Left kidney (tissue), 8 donors: Measurements from ENCODE around the gene DNAJA2. TPM values are rescaled to one million over a fixed set of nuclear protein-coding genes. Genes with fewer than 3 reads are reported as not detected.
"Not testable (repeated sequence)": the region's sequence is repeated elsewhere in the genome, so short reads cannot be mapped to it uniquely, and the experiment has no call there.

Experiments used
- DNase-seq: peaks from one replicate; pipeline ENCODE4 v3.0.0-alpha.2; 2013
- long read RNA-seq, 8 donors: transcript quantifications; one replicate each; lab custom pipeline, GENCODE V29; 2026
- polyA plus RNA-seq: library from polyadenylated mRNA; unstranded; fragments of 120-200 nt; gene quantifications from one replicate; pipeline ENCODE4 v1.2.1, GENCODE V29; 2013; ENCODE audit not compliant: insufficient read length

DNAJA2 gene
- polyA plus RNA-seq: 88.2 TPM
- long read RNA-seq, donor 1, transcript DNAJA2-201 (9 exons, 3,122 nt): major isoform, 27 of 41 reads
- long read RNA-seq, donor 1, partial matches to known transcripts: 12 of 41 reads
- long read RNA-seq, donor 1, other reads (novel, unspliced or antisense): 0 of 41 reads
- long read RNA-seq, donor 2, transcript DNAJA2-201 (9 exons, 3,122 nt): major isoform, 23 of 37 reads
- long read RNA-seq, donor 2, partial matches to known transcripts: 13 of 37 reads
- long read RNA-seq, donor 2, other reads (novel, unspliced or antisense): 0 of 37 reads
- long read RNA-seq, donor 3, transcript DNAJA2-201 (9 exons, 3,122 nt): major isoform, 19 of 19 reads
- long read RNA-seq, donor 3, partial matches to known transcripts: 0 of 19 reads
- long read RNA-seq, donor 3, other reads (novel, unspliced or antisense): 0 of 19 reads
- long read RNA-seq, donor 4, partial matches to known transcripts: 0 of 1 reads
- long read RNA-seq, donor 4, other reads (novel, unspliced or antisense): 0 of 1 reads
- long read RNA-seq, donor 5, transcript DNAJA2-201 (9 exons, 3,122 nt): major isoform, 43 of 49 reads
- long read RNA-seq, donor 5, partial matches to known transcripts: 6 of 49 reads
- long read RNA-seq, donor 5, other reads (novel, unspliced or antisense): 0 of 49 reads
- long read RNA-seq, donor 6, transcript DNAJA2-201 (9 exons, 3,122 nt): major isoform, 28 of 46 reads
- long read RNA-seq, donor 6, partial matches to known transcripts: 18 of 46 reads
- long read RNA-seq, donor 6, other reads (novel, unspliced or antisense): 0 of 46 reads
- long read RNA-seq, donor 7, transcript DNAJA2-201 (9 exons, 3,122 nt): major isoform, 42 of 59 reads
- long read RNA-seq, donor 7, partial matches to known transcripts: 17 of 59 reads
- long read RNA-seq, donor 7, other reads (novel, unspliced or antisense): 0 of 59 reads
- long read RNA-seq, donor 8, transcript DNAJA2-201 (9 exons, 3,122 nt): major isoform, 17 of 19 reads
- long read RNA-seq, donor 8, partial matches to known transcripts: 0 of 19 reads
- long read RNA-seq, donor 8, other reads (novel, unspliced or antisense): 0 of 19 reads

DNA sequence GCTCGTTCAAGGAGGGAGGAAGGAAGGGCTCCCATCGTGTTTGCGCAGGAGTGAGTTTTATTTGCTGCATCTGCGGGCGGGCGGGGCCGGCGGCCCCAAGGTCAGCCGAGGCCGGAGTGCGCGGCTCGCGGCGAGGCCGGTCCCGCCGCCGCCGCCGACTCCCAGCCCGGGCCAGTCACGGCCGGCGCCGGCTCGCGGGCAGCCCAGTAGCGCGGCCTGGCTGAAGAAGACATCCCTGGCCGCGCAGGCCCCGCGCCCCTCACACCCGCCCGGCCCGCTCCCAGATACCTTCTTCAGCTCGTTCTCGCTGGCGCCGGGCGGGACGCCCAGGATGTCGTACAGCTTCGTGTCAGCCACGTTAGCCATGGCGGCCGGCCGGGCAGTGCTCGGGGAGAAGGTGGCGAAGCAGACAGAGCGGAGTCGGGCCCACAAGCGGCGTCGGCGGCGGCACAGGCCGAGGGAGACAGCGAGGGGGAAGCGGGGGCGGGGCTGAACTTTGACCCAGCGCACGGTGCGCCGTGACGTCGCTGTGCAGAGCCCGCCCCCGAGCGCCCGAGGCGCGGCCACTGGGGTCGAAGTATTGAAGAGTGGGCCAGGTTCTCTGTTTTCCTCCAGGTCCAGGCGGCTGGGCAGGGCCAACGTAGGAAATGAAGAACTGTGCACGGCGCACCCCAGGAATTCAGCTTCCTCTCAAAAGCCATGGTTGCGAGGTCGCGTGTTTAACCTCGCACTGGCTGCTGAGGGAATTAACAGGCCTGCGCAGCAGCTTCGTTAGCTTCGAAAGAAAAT, at the start of gene DNAJA2:
TSS of gene DNAJA2 (minus strand) at position 468 of the 789 bp plus-strand sequence. CDS start at position 366, 102 bp downstream.
- DNase-seq: peak; percentile 91

DNA sequence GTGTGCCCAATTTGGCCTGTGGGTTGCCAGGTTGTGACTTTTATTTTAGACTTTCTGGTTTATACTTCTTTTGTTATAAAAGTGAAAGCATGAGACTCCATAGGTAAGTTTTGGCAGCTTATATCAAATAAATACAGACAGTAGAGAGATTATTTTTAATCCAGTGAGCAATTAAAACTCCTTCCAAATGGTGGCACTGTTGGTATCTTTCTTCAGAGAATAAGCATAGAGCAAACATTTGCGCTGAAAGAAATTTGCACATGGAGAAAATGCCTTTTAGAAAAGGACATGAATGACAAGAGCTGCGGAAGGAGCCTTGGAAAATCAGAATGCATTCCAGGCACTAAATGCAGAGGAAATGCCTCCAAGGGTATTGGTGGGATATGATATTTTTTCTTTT, 46.1 kb upstream of the DNAJA2 start:
- no peak for DNase-seq

GRCh38 chr16:47018223-47018891, 44.9 kb upstream of the DNAJA2 start:
- peak; percentile 35 for DNase-seq

GRCh38 chr16:47017636-47018035, 44.2 kb upstream of the DNAJA2 start:
- no peak for DNase-seq

DNA sequence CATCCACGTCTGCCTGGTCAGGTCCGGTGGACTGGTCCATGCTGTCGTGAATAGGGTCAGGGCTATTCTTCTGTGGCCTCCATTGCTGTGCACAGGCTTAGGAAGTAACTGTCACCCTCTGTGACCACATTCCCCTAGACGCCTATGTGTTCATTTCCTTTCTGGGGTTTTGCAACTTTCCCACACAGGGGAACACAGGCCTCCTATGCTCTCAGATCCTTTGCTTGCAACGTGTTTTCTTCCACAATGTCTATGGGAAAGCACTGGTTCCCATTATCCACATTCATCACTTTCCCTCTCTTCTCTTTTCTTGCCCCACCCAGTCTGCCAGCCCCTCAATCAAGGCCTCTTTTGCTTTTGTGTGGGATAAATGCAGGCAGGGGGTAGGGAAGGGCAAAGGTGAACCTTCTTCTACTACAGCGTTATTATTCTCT, 43.2 kb upstream of the DNAJA2 start:
- no peak for DNase-seq

DNA sequence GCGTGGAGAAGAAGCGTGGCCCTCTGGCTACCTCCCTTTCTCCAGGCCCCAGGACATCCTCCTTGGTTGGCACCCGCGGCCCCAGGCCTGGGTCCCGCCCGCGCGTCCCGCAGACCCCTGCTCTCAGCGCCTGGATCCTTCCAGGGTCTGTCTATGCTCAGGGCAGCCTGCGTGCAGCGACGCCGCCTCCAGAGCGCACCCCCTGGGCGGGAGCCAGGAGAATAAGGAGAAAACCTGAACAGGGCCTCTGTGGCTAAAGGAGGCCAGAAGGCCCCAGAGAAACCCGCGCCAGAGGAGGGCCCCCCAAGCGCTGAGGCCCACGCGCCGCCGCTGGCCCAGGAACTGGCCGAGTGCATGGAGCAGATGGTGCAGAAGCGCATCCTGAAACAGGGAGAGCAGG, 40.4 kb upstream of the DNAJA2 start:
- no peak for DNase-seq

GRCh38 chr16:47013172-47013571, 39.7 kb upstream of the DNAJA2 start:
- DNase-seq: no peak

DNA sequence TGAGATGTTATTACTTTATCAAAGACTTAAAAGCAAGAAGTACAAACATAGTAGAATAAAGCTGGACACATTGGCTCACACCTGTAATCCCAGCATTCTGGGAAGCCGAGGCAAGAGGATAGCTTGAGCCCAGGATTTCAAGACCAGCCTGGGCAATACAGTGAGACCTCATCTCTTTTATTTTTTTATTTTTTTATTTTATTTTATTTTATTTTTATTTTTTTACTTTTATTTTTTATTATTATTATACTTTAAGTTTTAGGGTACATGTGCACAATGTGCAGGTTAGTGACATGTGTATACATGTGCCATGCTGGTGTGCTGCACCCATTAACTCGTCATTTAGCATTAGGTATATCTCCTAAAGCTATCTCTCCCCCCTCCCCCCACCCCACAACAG, 37.3 kb upstream of the DNAJA2 start:
- not testable (repeated sequence) for DNase-seq

- no peak for DNase-seq
Observed at GRCh38 chr16:47008612-47009011, 35.1 kb upstream of the DNAJA2 start.

- no peak for DNase-seq
Observed at GRCh38 chr16:47008174-47008573, 34.7 kb upstream of the DNAJA2 start.

DNA sequence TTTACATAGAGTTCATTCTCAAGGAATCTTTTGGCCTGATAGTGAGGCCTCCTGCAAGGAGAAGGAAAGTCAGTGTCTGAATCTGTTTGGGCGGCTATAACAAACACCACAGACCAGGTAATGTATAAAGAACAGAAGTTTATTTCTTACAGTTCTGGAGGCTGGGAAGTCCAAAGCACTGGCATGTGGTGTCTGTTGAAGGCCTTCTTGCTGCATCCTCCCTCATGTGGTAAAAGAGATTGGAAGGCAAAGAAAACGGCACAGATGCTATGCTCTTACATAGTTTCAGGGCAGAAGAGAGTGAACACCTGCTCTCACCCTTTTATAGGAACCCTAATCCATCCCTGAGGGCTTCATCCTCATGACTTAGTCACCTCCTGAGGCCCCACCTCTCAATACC, 31.2 kb upstream of the DNAJA2 start:
- no peak for DNase-seq

GRCh38 chr16:47000066-47000465, 26.6 kb upstream of the DNAJA2 start:
- DNase-seq: not testable (repeated sequence)

DNA sequence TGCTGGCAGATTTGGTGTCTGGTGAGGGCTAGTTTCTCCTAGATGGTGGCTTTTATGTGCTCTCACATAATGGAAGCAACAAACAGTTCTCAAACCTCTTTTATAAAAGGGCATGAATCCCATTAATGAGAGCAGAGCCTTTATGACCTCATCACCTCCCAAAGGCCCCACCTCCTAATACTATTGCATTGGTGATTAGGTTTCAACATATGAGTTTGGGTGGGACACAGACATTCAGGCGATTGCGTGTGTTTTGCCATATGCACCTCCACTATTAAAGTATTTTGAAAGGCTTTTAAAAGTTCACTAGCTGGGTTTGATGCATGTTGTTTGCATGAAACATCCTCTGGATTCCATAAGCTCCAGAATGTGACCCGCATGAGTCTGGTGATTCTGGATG, 24.4 kb upstream of the DNAJA2 start:
- DNase-seq: no peak

DNA sequence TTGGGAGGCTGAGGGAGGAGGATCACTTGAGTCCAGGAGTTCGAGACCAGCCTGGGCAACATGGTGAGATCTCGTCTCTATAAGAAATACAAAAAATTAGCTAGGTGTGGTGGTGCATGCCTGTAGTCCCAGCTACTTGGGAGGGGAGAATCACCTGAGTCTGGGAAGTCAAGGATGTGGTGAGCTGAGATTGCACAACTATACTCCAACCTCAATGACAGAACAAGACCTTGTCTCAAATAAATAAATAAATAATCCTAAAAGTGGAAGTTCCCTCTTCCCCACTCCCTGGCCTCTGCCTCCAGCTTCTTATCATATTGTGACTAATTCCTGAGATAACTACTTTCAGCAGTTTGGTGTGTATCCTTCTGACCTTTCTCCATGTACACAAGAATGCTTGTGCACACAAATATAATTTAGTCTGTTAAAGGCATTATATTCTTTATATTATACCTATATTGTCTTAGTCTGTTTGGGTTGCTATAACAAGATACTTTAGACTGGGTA, 23.5 kb upstream of the DNAJA2 start:
- no peak for DNase-seq

DNA sequence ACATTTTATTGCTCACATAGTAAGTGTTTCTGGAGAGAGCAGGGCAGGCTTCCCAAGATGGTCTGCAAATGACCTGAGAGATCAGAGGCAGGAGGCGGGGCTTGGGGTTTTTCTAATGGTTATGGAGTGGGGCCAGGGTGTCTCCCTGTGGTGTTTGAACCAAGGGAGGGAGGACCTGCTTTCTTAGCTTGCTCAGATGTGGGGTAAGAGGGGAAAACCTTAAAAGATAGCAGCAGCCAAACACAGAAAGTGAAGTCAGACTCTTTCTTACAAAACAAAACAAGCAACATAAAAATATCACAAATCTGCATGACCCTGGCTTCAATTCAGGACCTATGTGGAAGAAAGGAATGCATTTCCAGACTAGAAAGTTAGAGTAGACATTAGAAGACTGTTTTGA, 22.9 kb upstream of the DNAJA2 start:
- DNase-seq: no peak

DNA sequence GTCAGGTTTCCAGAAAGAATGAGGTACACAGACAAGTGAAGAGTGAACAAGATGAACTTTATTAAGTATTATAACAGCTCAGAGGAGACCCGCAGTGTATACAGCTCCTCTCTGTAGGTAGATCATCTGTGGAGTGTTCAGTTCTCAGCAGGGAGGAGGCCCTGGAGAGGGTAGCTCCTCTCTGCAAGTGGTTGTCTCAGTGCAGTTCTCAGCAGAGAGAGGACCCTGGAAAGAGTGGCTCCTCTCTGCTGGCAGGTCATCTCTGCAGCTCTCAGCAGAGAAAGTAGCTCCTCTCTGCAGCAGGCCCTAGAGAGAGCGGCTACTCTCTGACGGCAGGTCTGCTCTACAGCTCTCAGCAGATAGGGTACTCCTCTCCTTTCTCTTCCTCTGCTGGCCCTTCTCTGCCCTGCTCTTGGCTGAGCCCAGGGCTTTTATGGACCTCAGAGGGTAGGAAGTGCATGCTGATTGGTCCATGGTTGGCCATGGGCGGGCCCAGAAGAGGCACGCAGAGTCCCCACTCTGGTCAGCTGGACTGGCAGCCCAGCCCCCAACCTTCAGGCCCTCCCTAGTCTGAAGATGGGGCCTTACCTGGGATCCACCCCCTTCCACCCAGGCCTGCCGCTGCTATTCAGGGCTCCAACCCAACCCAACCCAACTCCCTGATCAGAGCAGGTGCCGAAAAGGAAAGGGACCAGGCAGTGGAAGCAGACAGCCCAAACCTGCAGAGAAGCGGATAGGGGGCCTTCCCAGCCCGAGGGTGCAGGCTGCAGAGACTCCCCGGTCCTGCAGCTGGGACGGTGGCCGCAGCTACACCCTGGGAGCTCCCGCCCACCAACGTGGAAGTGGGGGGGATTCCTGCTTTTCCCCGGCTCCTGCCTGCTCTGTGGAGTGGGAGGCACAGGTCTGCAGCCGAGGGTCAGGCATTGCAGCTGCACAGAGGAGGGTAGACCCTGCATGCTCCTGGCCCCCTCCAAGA, 18.5 kb upstream of the DNAJA2 start:
- no peak for DNase-seq

DNA sequence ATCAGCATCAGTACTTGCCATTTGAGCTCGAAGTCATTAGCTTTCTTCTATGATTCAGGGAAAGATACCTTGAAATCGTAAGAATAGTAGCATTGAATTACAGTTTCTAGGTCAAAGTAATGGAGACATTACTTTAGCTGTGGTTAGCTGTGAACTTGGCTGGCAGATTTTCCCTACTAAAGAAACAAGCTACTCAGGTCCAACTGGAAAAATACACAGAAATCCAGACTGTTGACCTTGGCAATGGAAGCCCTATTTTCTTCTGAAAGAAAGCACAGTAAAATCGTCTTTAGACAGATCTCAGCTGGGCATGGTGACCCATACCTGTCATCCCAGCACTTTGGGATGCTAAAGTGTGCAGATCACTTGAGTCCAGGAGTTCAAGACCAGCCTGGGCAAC, 13.4 kb upstream of the DNAJA2 start:
- no peak for DNase-seq

GRCh38 chr16:46986438-46986837, 13.0 kb upstream of the DNAJA2 start:
- DNase-seq: no peak

GRCh38 chr16:46982335-46982734, 8.9 kb upstream of the DNAJA2 start:
- no peak for DNase-seq

DNA sequence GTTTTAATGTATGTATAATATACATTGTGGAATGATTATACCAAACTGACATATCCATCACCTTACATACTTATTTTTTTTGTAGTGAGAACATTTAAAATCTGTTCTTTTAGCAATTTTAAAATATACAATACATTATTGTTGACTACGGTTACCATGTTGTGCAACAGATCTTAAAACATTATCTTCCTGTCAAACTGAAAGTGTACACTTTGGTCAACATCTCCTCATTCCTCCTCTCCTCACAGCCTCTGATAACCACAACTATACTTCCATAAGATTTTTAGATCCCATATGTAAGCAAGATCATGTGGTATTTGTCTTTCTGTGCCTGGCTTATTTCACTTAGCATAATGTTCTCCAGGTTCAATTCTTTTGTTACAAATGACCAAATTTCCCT, 7.5 kb upstream of the DNAJA2 start:
- DNase-seq: no peak
